Body of pancreas (tissue), 4 donors: Measurements from ENCODE around the gene RXFP4.

Experiments
- CTCF ChIP-seq, 7 experiments: fragments of 450-650 bp in 4 of 7; fragments of 200-600 bp in 3 of 7; sonication (generic) in 3 of 7; IDR thresholded peaks; one replicate each; pipeline ENCODE4 v1.5.1; 2016 to 2019; ENCODE audit warnings: antibody characterized with exemption in 7 of 7
- POLR2A ChIP-seq, 3 donors: fragments of 450-650 bp; IDR thresholded peaks; one replicate each; pipeline ENCODE4 v1.6.1; 2016; ENCODE audit warnings: antibody characterized with exemption in 3 of 3, mild to moderate bottlenecking in 2 of 3

DNA sequence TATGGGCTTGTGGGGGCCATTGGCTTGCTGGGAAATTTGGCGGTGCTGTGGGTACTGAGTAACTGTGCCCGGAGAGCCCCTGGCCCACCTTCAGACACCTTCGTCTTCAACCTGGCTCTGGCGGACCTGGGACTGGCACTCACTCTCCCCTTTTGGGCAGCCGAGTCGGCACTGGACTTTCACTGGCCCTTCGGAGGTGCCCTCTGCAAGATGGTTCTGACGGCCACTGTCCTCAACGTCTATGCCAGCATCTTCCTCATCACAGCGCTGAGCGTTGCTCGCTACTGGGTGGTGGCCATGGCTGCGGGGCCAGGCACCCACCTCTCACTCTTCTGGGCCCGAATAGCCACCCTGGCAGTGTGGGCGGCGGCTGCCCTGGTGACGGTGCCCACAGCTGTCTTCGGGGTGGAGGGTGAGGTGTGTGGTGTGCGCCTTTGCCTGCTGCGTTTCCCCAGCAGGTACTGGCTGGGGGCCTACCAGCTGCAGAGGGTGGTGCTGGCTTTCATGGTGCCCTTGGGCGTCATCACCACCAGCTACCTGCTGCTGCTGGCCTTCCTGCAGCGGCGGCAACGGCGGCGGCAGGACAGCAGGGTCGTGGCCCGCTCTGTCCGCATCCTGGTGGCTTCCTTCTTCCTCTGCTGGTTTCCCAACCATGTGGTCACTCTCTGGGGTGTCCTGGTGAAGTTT lies 550 bp downstream of the RXFP4 start:
- TF ChIP-seq CTCF (IDR thresholded peaks at IDR 0.05) (no peak), POLR2A (IDR thresholded peaks at IDR 0.05) (no peak)
